Upper lobe of right lung (tissue), 1 donor: ENCODE measurements around the gene GLIS2. TPM values are rescaled to one million over a fixed set of nuclear protein-coding genes. Genes with fewer than 3 reads are reported as not detected.

ENCODE experiments used
- ATAC-seq: fragments of 200-7000 bp; cut with Tn5 transposase; one replicate; pipeline ENCODE4 v1.9.1; 2020; ENCODE audit warnings: mild to moderate bottlenecking, moderate library complexity
- DNase-seq: peaks from one replicate; pipeline ENCODE4 v3.0.0-alpha.2; 2020
- H3K27ac ChIP-seq: fragments of 200-600 bp; one replicate; pipeline ENCODE4 v1.8.0; 2022
- H3K27me3 ChIP-seq: fragments of 200-600 bp; one replicate; pipeline ENCODE4 v1.8.0; 2022; ENCODE audit warnings: mild to moderate bottlenecking
- H3K36me3 ChIP-seq: fragments of 200-600 bp; one replicate; pipeline ENCODE4 v1.8.0; 2022
- H3K4me1 ChIP-seq: fragments of 200-600 bp; one replicate; pipeline ENCODE4 v1.8.0; 2022
- H3K4me3 ChIP-seq: fragments of 200-600 bp; one replicate; pipeline ENCODE4 v1.8.0; 2022; ENCODE audit warnings: mild to moderate bottlenecking
- H3K9me3 ChIP-seq: fragments of 200-600 bp; one replicate; pipeline ENCODE4 v1.8.0; 2022
- CTCF ChIP-seq: fragments of 200-600 bp; IDR thresholded peaks from one replicate; pipeline ENCODE4 v1.8.0; 2022; ENCODE audit warnings: antibody characterized with exemption
- intact Hi-C: fragments of 100-400 bp; cut with DNase I; formaldehyde crosslinking; loops from one replicate; pipeline ENCODE4 v1.11.0; 2022
- total RNA-seq: library from RNA; stranded (reverse); fragmentation: NEBNext Ultra II Directional; extraction: Animal tissue kit (Norgen Biotek cat#: 25700); gene quantifications from one replicate; pipeline ENCODE4 v1.2.1, GENCODE V29; 2021
- donor health status: DM: no; HTN: yes; CAD: no; lungs with severe emphysema.

The GLIS2 gene
- total RNA-seq, 1 donor from 2014 or later = 34.1 TPM

GRCh38 chr16:4386451-4386805, 70.6 kb downstream of the GLIS2 start:
- Histone ChIP-seq H3K27ac (peak overlapping the region; percentile 26), H3K4me1 (peaks cover 8% of the 10 kb centered on the region), H3K27me3 (no peaks in the 10 kb centered on the region), H3K36me3 (peaks cover 45% of the 10 kb centered on the region), H3K4me3 (no peak overlapping the region), H3K9me3 (no peaks in the 10 kb centered on the region)
- ATAC-seq (no peak), DNase-seq (no peak)
- intact Hi-C loops = no loop called here
- no peak for TF ChIP-seq CTCF

GRCh38 chr16:4386951-4387565, 71.2 kb downstream of the GLIS2 start:
- no peak overlapping the region for H3K4me3 ChIP-seq
- H3K27me3 ChIP-seq = no peaks in the 10 kb centered on the region
- no peaks in the 10 kb centered on the region for H3K9me3 ChIP-seq
- peaks cover 8% of the 10 kb centered on the region for H3K4me1 ChIP-seq
- peak overlapping the region; percentile 55 for H3K27ac ChIP-seq
- no peak for DNase-seq
- no peak for ATAC-seq
- TF ChIP-seq CTCF = no peak
- intact Hi-C loops = no loop called here
- peaks cover 40% of the 10 kb centered on the region for H3K36me3 ChIP-seq

- Histone ChIP-seq H3K27me3 (no peaks in the 10 kb centered on the region), H3K4me3 (no peak overlapping the region), H3K36me3 (peaks cover 33% of the 10 kb centered on the region), H3K9me3 (no peaks in the 10 kb centered on the region), H3K27ac (peak overlapping the region; percentile 55), H3K4me1 (peaks cover 13% of the 10 kb centered on the region)
- ATAC-seq = no peak
- intact Hi-C loops = no loop called here
- TF ChIP-seq CTCF = no peak
- DNase-seq = no peak
Observed at GRCh38 chr16:4387781-4388180, 71.9 kb downstream of the GLIS2 start.

- H3K27ac ChIP-seq = peak overlapping the region; percentile 60
- H3K4me3 ChIP-seq = no peak overlapping the region
- no peaks in the 10 kb centered on the region for H3K9me3 ChIP-seq
Observed at GRCh38 chr16:4388271-4389021, 72.6 kb downstream of the GLIS2 start.

More at GRCh38 chr16:4388271-4389021, 72.6 kb downstream of the GLIS2 start:
- ATAC-seq (no peak), DNase-seq (no peak)
- TF ChIP-seq CTCF = no peak
- Histone ChIP-seq H3K36me3 (peaks cover 26% of the 10 kb centered on the region), H3K4me1 (peaks cover 15% of the 10 kb centered on the region), H3K27me3 (no peaks in the 10 kb centered on the region)
- intact Hi-C loops = no loop called here

Other genes with a start within 250 kb of the GLIS2 start
- 49.6 TPM for gene ADCY9, start 199.6 kb upstream of the GLIS2 start, total RNA-seq
- gene SRL, start 74.0 kb upstream of the GLIS2 start, total RNA-seq = 0.64 TPM
- gene TFAP4, start 43.0 kb upstream of the GLIS2 start, total RNA-seq = 9.6 TPM
- gene PAM16, start 35.3 kb downstream of the GLIS2 start, total RNA-seq = 41.2 TPM
- 20.3 TPM for gene VASN, start 55.8 kb downstream of the GLIS2 start, total RNA-seq
- gene CORO7, start 100.5 kb downstream of the GLIS2 start, total RNA-seq = 52.4 TPM
- 36.1 TPM for gene DNAJA3, start 109.8 kb downstream of the GLIS2 start, total RNA-seq
- 39.0 TPM for gene NMRAL1, start 158.6 kb downstream of the GLIS2 start, total RNA-seq
- gene HMOX2, start 160.3 kb downstream of the GLIS2 start, total RNA-seq = 53.0 TPM
- gene CDIP1, start 222.7 kb downstream of the GLIS2 start, total RNA-seq = 23.8 TPM
- 0.32 TPM for gene C16orf96, start 240.3 kb downstream of the GLIS2 start, total RNA-seq